Adipocyte (in vitro differentiated cells): ENCODE data around the gene ATXN1.
"Not testable (repeated sequence)": the region's sequence is repeated elsewhere in the genome, so short reads cannot be mapped to it uniquely, and the experiment has no call there.

ENCODE experiments used
- DNase-seq: peaks from one replicate; pipeline ENCODE4 v3.0.0-alpha.2; 2015; ENCODE audit warnings: low read depth
- H3K27me3 ChIP-seq: replicated peaks from 2 replicates; pipeline ENCODE4 v1.7.0; 2013; ENCODE audit warnings: mild to moderate bottlenecking, low read length, moderate library complexity; ENCODE audit not compliant: control insufficient read depth, insufficient read depth
- H3K36me3 ChIP-seq: 2 replicates; pipeline ENCODE4 v1.7.0; 2013; ENCODE audit warnings: low read length, mild to moderate bottlenecking, moderate library complexity; ENCODE audit not compliant: control insufficient read depth, insufficient read depth, severe bottlenecking
- H3K4me1 ChIP-seq: 2 replicates; pipeline ENCODE4 v1.7.0; 2013; ENCODE audit warnings: mild to moderate bottlenecking, low read length, moderate library complexity; ENCODE audit not compliant: control insufficient read depth, insufficient read depth
- H3K4me3 ChIP-seq: 2 replicates; pipeline ENCODE4 v1.7.0; 2013; ENCODE audit warnings: mild to moderate bottlenecking, low read length, moderate library complexity
- H3K9ac ChIP-seq: 2 replicates; pipeline ENCODE4 v1.7.0; 2013; ENCODE audit warnings: mild to moderate bottlenecking, low read length, moderate library complexity
- H3K9me3 ChIP-seq: 2 replicates; pipeline ENCODE4 v1.7.0; 2013; ENCODE audit warnings: mild to moderate bottlenecking, low read length, moderate library complexity; ENCODE audit not compliant: control insufficient read depth

The ATXN1 gene

DNA sequence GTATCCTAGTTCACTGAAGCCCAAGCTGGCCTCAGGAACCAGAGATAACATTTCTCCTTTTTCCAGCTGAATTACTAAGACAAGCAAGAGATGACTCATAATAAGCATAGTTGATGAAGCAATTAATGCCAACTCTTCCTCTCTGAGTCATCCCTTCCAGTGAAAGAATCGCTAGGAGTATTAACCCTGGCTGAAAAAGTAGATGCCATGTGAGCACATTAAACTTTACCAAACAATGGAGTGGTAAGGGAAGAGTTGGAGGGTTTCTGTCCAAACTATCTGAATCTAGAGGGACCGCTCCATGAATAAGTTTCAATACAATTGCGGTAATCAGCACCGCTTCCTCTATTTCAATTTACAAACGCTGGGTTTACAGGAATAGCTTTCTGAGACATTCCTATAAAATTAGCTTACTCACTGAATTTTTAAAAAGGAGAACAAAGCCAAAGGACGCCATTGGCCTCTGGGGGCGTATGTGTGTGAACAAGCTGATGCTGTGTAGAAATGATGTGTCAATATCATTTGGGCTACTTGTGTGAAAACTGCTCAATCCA lies 48.3 kb downstream of the ATXN1 start:
- H3K4me3 ChIP-seq: peak overlapping the region; percentile 74

DNA sequence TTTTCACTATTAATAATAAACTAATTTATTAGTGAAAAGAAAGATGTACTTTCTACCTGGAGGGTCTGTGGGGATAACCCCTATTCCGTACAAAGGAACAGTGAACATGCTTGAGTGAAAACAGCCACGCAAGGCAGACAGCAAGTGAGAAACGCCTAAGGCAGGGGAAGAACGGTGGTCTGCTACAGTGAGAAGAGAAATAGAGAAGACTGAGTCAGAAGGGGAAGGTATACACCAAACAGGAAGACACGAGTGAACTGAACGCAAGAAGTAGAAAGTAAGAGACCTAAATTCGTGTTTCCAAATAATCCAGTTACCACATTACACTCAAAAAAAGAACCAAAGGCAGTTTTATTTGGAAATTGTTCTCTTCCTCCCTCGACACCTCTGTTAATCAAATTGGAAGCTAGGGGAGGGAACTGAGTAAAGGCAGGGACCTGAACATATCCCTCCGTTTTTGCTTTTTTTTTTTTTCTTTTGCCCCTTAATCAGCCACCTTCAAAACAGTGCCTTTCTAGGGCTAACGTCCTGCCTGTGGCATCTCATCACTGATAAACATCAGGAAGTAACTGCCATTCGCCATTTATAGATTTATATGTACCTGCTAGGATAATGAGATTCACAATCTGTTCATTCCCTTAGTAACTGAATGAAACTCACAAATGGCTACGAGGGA lies 48.9 kb downstream of the ATXN1 start:
- Histone ChIP-seq H3K27me3 (no peaks in the 10 kb centered on the region), H3K4me1 (peaks cover 16% of the 10 kb centered on the region), H3K9ac (peak overlapping the region; percentile 70), H3K9me3 (no peaks in the 10 kb centered on the region), H3K4me3 (peak overlapping the region; percentile 74), H3K36me3 (no peaks in the 10 kb centered on the region)
- DNase-seq: peak; percentile 59

More for the DNA sequence above, 48.3 kb downstream of the ATXN1 start:
- Histone ChIP-seq H3K27me3 (no peaks in the 10 kb centered on the region), H3K9ac (peak overlapping the region; percentile 70), H3K4me1 (peaks cover 16% of the 10 kb centered on the region), H3K36me3 (no peaks in the 10 kb centered on the region), H3K9me3 (no peaks in the 10 kb centered on the region)
- peak; percentile 94 for DNase-seq

DNA sequence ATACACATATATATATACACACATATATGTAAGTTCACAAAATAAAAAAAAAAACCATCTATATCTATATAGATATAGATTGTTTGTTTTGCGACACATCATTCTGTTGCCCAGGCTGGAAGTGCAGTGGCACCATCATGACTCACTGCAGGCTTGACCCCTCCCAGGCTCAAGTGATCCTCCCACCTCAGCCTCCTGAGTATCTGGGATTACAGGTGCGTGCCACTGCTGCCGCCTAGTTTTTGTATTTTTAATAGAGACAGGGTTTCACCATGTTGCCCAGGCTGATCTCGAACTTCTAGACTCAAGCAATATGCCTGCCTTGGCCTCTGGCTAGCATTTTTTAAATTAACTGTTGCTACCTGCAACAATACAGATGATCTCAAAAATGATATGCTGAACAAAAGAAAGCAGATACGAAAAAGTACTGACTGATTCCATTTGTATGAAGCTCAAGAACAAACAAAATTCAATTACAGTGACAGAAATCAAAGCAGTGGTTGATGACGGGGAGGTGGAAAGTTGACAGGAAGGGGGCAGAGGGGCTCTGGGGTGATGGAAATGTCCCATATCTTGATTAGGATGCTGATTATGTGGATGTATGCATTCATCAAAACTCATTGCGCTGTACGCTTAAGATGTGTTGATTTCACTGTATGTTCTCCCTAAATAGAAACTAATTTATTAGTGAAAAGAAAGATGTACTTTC lies 49.6 kb downstream of the ATXN1 start:
- Histone ChIP-seq H3K9me3 (no peaks in the 10 kb centered on the region), H3K9ac (peak overlapping the region; percentile 70), H3K4me3 (peak overlapping the region; percentile 74), H3K27me3 (no peaks in the 10 kb centered on the region), H3K4me1 (peaks cover 16% of the 10 kb centered on the region), H3K36me3 (no peaks in the 10 kb centered on the region)
- peak; percentile 43 for DNase-seq

DNA sequence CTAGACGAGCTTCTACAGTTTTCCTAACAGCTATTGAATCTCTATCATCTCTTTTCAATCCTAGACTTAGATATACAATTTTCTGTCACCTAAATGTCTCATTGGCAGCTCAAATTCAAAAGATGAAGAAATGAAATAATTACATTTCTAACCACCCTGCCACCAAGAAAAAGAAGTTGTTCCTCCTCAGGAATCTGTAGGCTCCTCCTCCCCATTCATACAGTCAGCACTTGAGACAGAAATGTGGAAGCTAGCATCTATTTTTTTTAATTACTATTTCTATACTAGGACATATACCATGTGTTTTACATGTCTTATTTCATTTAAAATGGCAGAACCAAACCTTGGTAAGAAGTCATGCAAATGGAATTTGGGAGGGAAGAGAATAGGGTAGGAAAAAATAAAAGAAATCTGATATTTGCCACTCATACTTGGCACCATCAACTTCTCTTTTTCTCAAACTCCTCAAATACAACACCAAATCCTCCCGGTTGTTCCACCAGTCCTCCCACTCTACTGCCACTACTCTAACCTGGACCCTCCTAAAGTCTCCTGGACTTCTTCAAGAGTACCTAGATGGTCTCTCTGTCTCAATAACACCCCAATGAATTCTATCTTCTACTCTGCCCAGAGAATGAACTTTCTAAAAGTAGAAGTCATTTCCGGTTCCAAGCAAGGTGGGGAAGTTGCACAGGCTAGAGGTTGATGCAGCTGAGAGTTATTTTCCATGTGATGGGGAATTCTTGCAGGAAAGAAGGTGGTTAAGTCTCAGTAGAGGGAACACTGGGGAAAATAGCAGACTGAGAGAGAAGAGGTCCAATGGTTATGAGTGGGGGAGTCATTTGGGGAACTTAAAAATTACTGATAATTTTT lies 54.1 kb downstream of the ATXN1 start:
- DNase-seq: no peak
- Histone ChIP-seq H3K4me3 (no peak overlapping the region), H3K9me3 (no peaks in the 10 kb centered on the region), H3K4me1 (peaks cover 9% of the 10 kb centered on the region), H3K36me3 (no peaks in the 10 kb centered on the region), H3K27me3 (no peaks in the 10 kb centered on the region), H3K9ac (no peak overlapping the region)

DNA sequence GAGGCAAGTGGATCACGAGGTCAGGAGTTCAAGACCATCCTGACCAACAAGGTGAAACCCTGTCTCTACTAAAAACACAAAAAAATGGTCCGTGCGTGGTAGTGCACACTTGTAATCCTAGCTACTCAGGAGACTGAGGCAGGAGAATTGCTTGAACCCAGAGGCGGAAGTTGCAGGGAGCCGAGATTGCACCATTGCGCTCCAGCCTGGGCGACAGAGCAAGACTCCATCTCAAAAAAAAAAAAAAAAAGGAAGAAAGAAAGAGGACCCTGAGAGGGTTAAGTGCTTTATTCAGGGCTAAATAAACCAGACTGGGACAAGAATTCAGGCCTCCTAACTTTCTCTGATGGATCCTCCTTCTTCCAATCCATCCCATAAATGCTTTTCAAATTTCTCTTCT lies 54.8 kb downstream of the ATXN1 start:
- not testable (repeated sequence) for H3K4me3 ChIP-seq

DNA sequence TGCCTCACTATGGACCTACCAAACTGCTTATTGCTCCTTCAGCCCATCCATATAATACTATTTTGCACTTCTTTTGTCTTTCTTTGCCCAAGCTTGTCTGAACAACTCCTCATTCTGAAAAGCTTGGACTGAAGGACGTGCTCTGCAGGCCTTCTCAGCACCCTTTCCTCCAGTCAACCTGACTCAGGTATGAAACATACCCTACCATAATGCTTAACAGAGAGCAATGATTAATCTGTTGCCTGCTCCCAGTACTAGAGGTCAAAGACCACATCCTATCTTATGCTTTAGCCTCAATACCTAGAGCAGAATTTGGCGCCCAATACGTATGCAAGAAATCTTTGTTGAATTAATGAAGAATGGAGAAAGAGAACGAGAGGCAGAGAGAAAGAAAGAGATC lies 55.2 kb downstream of the ATXN1 start:
- no peaks in the 10 kb centered on the region for H3K9me3 ChIP-seq
- H3K9ac ChIP-seq: no peak overlapping the region

More for the DNA sequence above, 54.8 kb downstream of the ATXN1 start:
- H3K36me3 ChIP-seq, H3K27me3 ChIP-seq, H3K4me1 ChIP-seq, H3K9me3 ChIP-seq, H3K9ac ChIP-seq, DNase-seq: not testable (repeated sequence)

DNA sequence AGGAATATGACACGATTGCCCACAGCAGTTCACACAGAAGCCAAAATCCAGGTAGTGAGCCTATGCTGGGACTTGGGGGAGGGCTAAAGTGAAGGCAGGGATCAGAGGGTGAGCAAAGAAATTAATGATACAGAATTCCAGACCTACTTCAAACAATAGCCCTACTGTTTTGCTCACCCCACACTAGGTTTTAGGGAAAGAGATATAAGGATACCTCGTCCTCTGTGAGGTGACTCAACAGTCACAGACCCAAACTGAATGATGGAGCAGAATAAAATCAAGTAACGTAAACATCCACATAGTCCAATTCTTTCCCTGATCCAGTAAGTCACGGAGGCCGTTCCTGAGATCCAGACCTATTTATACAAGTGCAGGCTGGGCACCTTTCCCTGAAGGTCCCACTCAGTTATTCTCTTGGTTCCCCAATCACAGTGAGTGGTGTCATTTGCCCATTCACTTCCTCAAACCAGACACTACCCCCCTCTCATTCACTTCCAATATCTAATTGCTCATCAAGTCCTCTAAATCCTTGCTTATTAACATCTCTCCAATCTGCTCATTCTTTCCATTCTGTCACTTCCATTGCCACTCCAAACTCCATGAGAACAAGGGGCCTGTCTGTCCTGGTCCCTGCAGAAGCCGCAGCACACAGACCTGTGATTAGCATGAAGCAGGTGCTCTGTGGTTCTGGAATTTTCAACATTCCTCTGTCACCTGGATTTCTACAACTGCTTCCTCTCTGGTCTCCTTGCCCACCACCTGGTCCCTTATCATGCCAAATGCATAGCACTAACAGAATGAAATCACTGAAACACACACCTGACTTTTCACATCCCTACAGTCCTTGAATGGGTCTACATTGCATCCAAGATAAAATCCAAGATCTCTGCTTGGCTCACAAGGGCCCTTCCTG lies 55.9 kb downstream of the ATXN1 start:
- Histone ChIP-seq H3K9me3 (no peaks in the 10 kb centered on the region), H3K4me1 (peaks cover 7% of the 10 kb centered on the region), H3K4me3 (no peak overlapping the region), H3K9ac (no peak overlapping the region), H3K36me3 (no peaks in the 10 kb centered on the region), H3K27me3 (no peaks in the 10 kb centered on the region)
- DNase-seq: no peak

More for the DNA sequence above, 55.2 kb downstream of the ATXN1 start:
- no peaks in the 10 kb centered on the region for H3K36me3 ChIP-seq
- no peak overlapping the region for H3K4me3 ChIP-seq
- H3K27me3 ChIP-seq: no peaks in the 10 kb centered on the region
- peaks cover 4% of the 10 kb centered on the region for H3K4me1 ChIP-seq
- DNase-seq: no peak

DNA sequence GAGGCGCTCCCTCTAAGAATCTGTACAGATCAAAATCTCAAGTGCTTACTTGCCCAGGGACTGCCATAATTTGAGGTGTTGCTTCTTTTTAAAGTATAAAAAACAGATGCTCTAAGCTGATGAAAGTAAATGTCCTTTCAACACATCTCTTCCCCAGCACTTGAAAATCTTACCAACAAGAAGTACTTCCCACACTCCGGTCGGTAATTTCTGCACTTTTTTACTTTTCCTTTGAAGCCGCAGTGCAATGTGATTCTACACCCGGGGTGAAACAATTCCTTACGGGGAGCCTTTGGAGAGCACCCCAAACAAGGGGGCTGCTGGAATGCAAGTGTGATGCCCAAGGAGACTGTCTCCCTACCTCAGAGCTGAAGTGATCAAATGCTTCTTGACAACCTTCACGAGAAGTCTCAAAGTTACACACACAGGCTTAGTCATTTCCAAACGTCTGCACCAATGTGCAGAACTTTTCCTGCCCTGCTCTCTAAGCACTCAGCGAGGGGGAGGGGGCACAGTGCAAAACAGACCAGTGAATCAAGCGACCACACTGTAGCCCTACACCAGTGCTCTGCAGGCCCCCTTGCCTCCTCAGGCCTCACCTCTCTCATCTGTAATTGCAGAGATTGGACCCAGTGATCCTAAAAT lies 56.7 kb downstream of the ATXN1 start:
- H3K4me3 ChIP-seq: peak overlapping the region; percentile 69
- DNase-seq: no peak
- H3K9ac ChIP-seq: peak overlapping the region; percentile 64
- no peaks in the 10 kb centered on the region for H3K36me3 ChIP-seq
- no peaks in the 10 kb centered on the region for H3K27me3 ChIP-seq
- H3K4me1 ChIP-seq: peaks cover 15% of the 10 kb centered on the region
- no peaks in the 10 kb centered on the region for H3K9me3 ChIP-seq

DNA sequence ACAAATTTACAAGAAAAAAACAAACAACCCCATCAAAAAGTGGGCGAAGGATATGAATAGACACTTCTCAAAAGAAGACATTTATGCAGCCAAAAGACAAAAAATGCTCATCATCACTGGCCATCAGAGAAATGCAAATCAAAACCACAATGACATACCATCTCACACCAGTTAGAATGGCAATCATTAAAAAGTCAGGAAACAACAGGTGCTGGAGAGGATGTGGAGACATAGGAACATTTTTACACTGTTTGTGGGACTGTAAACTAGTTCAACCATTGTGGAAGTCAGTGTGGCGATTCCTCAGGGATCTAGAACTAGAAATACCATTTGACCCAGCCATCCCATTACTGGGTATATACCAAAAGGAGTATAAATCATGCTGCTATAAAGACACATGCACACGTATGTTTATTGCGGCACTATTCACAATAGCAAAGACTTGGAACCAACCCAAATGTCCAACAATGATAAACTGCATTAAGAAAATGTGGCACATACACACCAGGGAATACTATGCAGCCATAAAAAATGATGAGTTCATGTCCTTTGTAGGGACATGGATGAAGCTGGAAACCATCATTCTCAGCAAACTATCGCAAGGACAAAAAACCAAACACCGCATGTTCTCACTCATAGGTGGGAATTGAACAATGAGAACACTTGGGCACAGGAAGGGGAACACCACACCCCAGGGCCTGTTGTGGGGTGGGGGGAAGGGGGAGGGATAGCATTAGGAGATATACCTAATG lies 58.5 kb downstream of the ATXN1 start:
- H3K4me3 ChIP-seq, DNase-seq, H3K9ac ChIP-seq, H3K27me3 ChIP-seq, H3K9me3 ChIP-seq, H3K36me3 ChIP-seq: not testable (repeated sequence)
- H3K4me1 ChIP-seq: peaks cover 28% of the 10 kb centered on the region

DNA sequence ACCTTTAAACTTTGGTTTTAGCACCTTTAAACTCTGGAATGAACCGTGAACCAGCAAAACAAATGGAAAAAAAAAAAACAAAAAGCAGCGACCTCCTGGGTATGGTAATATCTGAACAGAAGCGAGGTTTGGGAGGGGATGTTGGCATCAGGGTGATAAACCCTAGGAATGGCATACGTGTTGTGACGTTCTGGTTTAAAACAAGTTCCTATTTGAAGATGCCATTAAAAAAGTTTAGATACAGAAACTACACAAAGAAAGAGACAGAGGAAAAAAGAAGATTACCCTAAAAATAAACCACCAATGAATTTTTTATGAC lies 60.4 kb downstream of the ATXN1 start:
- no peak for DNase-seq
- H3K4me1 ChIP-seq: peaks cover 34% of the 10 kb centered on the region
- no peaks in the 10 kb centered on the region for H3K27me3 ChIP-seq
- peak overlapping the region; percentile 79 for H3K4me3 ChIP-seq
- H3K9ac ChIP-seq: peak overlapping the region; percentile 70
- no peaks in the 10 kb centered on the region for H3K9me3 ChIP-seq
- no peaks in the 10 kb centered on the region for H3K36me3 ChIP-seq
